Vagina (tissue), 2 donors: ENCODE data around the gene UBE2E2.

Experiments
- POLR2A ChIP-seq, 2 donors: fragments of 450-650 bp; IDR thresholded peaks; one replicate each; pipeline ENCODE4 v1.6.1; 2017; ENCODE audit warnings: antibody characterized with exemption in 2 of 2, mild to moderate bottlenecking in 2 of 2, moderate library complexity in 2 of 2
- TF ChIP-seq, protein P1 (sequence below), 3 experiments: fragments of 450-650 bp in 2 of 3; fragments of 200-600 bp in 1 of 3; sonication (generic) in 1 of 3; IDR thresholded peaks; one replicate each; pipeline ENCODE4 v1.5.1; 2017 to 2019; ENCODE audit warnings: antibody characterized with exemption in 3 of 3, mild to moderate bottlenecking in 2 of 3, moderate library complexity in 2 of 3

- TF ChIP-seq, protein P1, sequence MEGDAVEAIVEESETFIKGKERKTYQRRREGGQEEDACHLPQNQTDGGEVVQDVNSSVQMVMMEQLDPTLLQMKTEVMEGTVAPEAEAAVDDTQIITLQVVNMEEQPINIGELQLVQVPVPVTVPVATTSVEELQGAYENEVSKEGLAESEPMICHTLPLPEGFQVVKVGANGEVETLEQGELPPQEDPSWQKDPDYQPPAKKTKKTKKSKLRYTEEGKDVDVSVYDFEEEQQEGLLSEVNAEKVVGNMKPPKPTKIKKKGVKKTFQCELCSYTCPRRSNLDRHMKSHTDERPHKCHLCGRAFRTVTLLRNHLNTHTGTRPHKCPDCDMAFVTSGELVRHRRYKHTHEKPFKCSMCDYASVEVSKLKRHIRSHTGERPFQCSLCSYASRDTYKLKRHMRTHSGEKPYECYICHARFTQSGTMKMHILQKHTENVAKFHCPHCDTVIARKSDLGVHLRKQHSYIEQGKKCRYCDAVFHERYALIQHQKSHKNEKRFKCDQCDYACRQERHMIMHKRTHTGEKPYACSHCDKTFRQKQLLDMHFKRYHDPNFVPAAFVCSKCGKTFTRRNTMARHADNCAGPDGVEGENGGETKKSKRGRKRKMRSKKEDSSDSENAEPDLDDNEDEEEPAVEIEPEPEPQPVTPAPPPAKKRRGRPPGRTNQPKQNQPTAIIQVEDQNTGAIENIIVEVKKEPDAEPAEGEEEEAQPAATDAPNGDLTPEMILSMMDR (IDR thresholded peaks at IDR 0.05), result no peak
- TF ChIP-seq POLR2A (IDR thresholded peaks at IDR 0.05), result no peak
Observed at GRCh38 chr3:23213813-23214212, 10.7 kb downstream of the UBE2E2 start.
